ENCODE data around the gene RGS16.

Gene RGS16

GRCh38 chr1:182629080-182629479 is 24.9 kb upstream of the RGS16 start:
- no peak for DNase-seq

- DNase-seq, result no peak
Measured at GRCh38 chr1:182628657-182629056, 24.5 kb upstream of the RGS16 start.

- DNase-seq, result no peak
Measured at GRCh38 chr1:182627622-182628021, 23.4 kb upstream of the RGS16 start.

GRCh38 chr1:182626527-182626926 is 22.3 kb upstream of the RGS16 start:
- no peak for DNase-seq

GRCh38 chr1:182625719-182626504 is 21.7 kb upstream of the RGS16 start:
- DNase-seq, result no peak

- no peak for DNase-seq
Measured at GRCh38 chr1:182625024-182625423, 20.8 kb upstream of the RGS16 start.

- DNase-seq, result no peak
Measured at GRCh38 chr1:182624577-182624976, 20.4 kb upstream of the RGS16 start.

GRCh38 chr1:182622901-182623528 is 18.8 kb upstream of the RGS16 start:
- no peak for DNase-seq

- DNase-seq, result no peak
Measured at GRCh38 chr1:182621906-182622305, 17.7 kb upstream of the RGS16 start.

- DNase-seq, result no peak
Measured at GRCh38 chr1:182620924-182621585, 16.9 kb upstream of the RGS16 start.

- DNase-seq, result no peak
Measured at GRCh38 chr1:182617734-182618351, 13.7 kb upstream of the RGS16 start.

GRCh38 chr1:182617014-182617429 is 12.8 kb upstream of the RGS16 start:
- no peak for DNase-seq

- DNase-seq, result peak; percentile 69 to 75
Measured at GRCh38 chr1:182616130-182617013, 12.2 kb upstream of the RGS16 start.

- DNase-seq, result peak in 1 of 2 experiments; percentile 22
Measured at GRCh38 chr1:182615468-182616129, 11.4 kb upstream of the RGS16 start.

GRCh38 chr1:182614796-182615454 is 10.7 kb upstream of the RGS16 start:
- peak; percentile 47 to 57 for DNase-seq

GRCh38 chr1:182611787-182612186 is 7.6 kb upstream of the RGS16 start:
- no peak for DNase-seq

GRCh38 chr1:182611326-182611725 is 7.1 kb upstream of the RGS16 start:
- no peak for DNase-seq

- DNase-seq, result no peak
Measured at GRCh38 chr1:182610606-182611194, 6.5 kb upstream of the RGS16 start.

GRCh38 chr1:182608845-182609610 is 4.8 kb upstream of the RGS16 start:
- DNase-seq, result no peak

GRCh38 chr1:182608236-182608635 is 4.0 kb upstream of the RGS16 start:
- no peak for DNase-seq

All from activated CD4-positive, alpha-beta T cell treated with anti-CD3 and anti-CD28 coated beads, Interleukin-2, amount 50 U/mL, for 4 hours (primary cell).